HepG2 (cell line): ENCODE data around the gene SRSF12.

Experiments used
- CREB1 ChIP-seq, 2 experiments: fragments of 450-650 bp in 1 of 2; IDR thresholded peaks; 2 replicates each; pipeline ENCODE4 v1.6.1; 2016 to 2017; ENCODE audit warnings: control low read depth in 1 of 2, mild to moderate bottlenecking in 1 of 2, missing compliant biosample characterization in 1 of 2, missing genetic modification characterization in 1 of 2
- SP2 ChIP-seq: sonication (generic); formaldehyde crosslinking; IDR thresholded peaks from 2 replicates; pipeline ENCODE4 v1.5.1; 2020; ENCODE audit warnings: mild to moderate bottlenecking, missing genetic modification reagents
- ZFP62 ChIP-seq: sonication (generic); formaldehyde crosslinking; IDR thresholded peaks from 2 replicates; pipeline ENCODE4 v1.4.0; 2020; ENCODE audit warnings: missing genetic modification reagents
- TF ChIP-seq, protein P1 (sequence below): sonication (generic); formaldehyde crosslinking; IDR thresholded peaks from 2 replicates; pipeline ENCODE4 v1.5.1; 2020; ENCODE audit warnings: missing genetic modification reagents, mild to moderate bottlenecking, borderline replicate concordance
- TF ChIP-seq, protein P2 (sequence below): sonication (generic); formaldehyde crosslinking; IDR thresholded peaks from 2 replicates; pipeline ENCODE4 v1.4.0; 2020; ENCODE audit warnings: missing genetic modification reagents
- TF ChIP-seq, protein P3 (sequence below): sonication (generic); formaldehyde crosslinking; IDR thresholded peaks from 2 replicates; pipeline ENCODE4 v1.5.0; 2020; ENCODE audit warnings: mild to moderate bottlenecking, missing genetic modification reagents, moderate library complexity

DNA sequence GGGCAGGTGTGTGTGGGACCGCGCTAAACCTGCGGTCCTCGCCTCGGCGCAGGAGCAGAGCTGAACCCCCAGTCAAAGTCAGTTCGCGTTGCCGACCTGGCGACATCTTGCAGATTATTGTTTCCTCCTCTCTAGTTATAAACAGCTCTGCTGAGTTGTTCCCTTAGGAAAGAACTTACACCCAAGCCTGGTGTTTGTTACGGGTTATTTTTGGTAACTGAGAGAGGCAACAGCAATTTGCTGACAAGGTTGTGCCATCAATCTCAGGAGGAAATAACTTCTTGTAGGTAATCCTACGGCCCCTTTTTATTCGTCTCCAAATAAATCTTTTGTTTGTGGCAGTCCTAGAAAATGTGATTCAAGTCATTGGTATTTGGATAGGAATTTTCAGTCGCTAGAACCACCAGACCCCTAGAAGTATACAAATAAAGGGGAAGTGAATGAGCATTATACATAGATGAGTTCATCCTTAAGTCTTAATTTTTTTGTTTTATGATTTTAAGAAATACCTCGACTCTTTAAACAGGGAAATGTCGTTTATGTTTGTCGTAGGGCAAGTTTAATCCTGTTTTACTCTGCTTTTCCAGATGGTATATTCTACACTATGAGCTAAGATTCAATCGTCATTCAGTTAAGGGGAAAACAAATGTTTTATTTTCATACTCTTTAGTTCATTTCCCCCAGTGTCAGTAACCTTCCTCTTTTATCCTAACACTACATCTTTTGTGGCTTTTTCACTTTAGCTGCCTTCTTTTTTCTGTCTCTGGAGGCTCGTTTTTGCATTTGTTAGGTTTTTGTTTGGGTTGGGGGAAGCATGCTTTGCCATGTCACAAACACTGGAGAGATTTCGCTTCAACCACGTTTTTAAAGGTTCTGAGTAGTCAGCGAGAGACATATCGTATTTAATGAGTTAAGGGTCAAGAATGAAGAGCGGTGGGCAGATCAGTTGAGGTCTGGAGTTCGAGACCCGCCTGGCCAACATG lies 29.1 kb upstream of the SRSF12 start:
- no peak for TF ChIP-seq CREB1 (IDR thresholded peaks at IDR 0.05)
- TF ChIP-seq CREB1 (CRISPR knock-in tag; IDR thresholded peaks at IDR 0.05) = no peak
- TF ChIP-seq, protein P1, sequence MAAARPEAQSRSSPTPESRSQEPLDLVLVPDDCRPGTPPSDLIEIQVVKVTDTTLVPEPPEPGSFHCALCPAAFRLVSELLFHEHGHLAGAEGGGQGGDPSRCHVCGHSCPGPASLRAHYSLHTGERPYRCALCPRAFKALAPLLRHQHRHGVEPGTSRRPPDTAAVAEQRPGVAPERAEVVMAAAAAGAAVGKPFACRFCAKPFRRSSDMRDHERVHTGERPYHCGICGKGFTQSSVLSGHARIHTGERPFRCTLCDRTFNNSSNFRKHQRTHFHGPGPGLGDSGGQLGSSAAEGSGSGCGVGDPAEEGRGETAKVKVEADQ (CRISPR knock-in tag) = no peak
- TF ChIP-seq SP2 (CRISPR knock-in tag) = no peak
- TF ChIP-seq ZFP62 (CRISPR knock-in tag) = no peak
- TF ChIP-seq, protein P2, sequence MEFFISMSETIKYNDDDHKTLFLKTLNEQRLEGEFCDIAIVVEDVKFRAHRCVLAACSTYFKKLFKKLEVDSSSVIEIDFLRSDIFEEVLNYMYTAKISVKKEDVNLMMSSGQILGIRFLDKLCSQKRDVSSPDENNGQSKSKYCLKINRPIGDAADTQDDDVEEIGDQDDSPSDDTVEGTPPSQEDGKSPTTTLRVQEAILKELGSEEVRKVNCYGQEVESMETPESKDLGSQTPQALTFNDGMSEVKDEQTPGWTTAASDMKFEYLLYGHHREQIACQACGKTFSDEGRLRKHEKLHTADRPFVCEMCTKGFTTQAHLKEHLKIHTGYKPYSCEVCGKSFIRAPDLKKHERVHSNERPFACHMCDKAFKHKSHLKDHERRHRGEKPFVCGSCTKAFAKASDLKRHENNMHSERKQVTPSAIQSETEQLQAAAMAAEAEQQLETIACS = no peak
- TF ChIP-seq, protein P3, sequence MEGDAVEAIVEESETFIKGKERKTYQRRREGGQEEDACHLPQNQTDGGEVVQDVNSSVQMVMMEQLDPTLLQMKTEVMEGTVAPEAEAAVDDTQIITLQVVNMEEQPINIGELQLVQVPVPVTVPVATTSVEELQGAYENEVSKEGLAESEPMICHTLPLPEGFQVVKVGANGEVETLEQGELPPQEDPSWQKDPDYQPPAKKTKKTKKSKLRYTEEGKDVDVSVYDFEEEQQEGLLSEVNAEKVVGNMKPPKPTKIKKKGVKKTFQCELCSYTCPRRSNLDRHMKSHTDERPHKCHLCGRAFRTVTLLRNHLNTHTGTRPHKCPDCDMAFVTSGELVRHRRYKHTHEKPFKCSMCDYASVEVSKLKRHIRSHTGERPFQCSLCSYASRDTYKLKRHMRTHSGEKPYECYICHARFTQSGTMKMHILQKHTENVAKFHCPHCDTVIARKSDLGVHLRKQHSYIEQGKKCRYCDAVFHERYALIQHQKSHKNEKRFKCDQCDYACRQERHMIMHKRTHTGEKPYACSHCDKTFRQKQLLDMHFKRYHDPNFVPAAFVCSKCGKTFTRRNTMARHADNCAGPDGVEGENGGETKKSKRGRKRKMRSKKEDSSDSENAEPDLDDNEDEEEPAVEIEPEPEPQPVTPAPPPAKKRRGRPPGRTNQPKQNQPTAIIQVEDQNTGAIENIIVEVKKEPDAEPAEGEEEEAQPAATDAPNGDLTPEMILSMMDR = no peak
